HFFc6 (cell line): ENCODE data around the gene SRPK2. TPM values are rescaled to one million over a fixed set of nuclear protein-coding genes. Genes with fewer than 3 reads are reported as not detected.

Experiments used
- DNase-seq: peaks from one replicate; pipeline ENCODE4 v3.0.0-alpha.2; 2018
- H3K27ac Mint-ChIP-seq: 2 replicates; pipeline ENCODE4 v1.8.0; 2020; ENCODE audit warnings: mild to moderate bottlenecking, mixed read lengths
- H3K27me3 Mint-ChIP-seq: 2 replicates; pipeline ENCODE4 v1.8.0; 2021; ENCODE audit warnings: mild to moderate bottlenecking, moderate library complexity, mixed read lengths; ENCODE audit not compliant: insufficient read depth
- H3K36me3 Mint-ChIP-seq: 2 replicates; pipeline ENCODE4 v1.8.0; 2021; ENCODE audit warnings: low read depth, mixed read lengths
- H3K4me1 Mint-ChIP-seq: 2 replicates; pipeline ENCODE4 v1.8.0; 2020; ENCODE audit warnings: low read depth, mixed read lengths
- H3K4me3 Mint-ChIP-seq: 2 replicates; pipeline ENCODE4 v1.8.0; 2020; ENCODE audit warnings: mild to moderate bottlenecking, moderate library complexity, mixed read lengths
- H3K9me3 Mint-ChIP-seq: 2 replicates; pipeline ENCODE4 v1.8.0; 2020; ENCODE audit warnings: mild to moderate bottlenecking, mixed read lengths
- CTCF ChIP-seq: fragments of 200-600 bp; sonication (generic); IDR thresholded peaks from 2 replicates; pipeline ENCODE4 v1.5.0; 2021; ENCODE audit warnings: antibody characterized with exemption, mild to moderate bottlenecking
- total RNA-seq, 6 experiments: library from RNA; stranded (reverse); fragmentation: NEBNext Ultra II Directional; extraction: Animal tissue kit (Norgen Biotek cat#: 25700); gene quantifications; 2 replicates in 1 of 6; 3 replicates in 5 of 6; pipeline ENCODE4 v1.2.3, GENCODE V29; 2021

SRPK2 gene
- total RNA-seq, 6 experiments from 2014 or later, result 45.2 to 49.3 (median 46.7) TPM

- peaks cover 30% of the 10 kb centered on the region for H3K4me1 Mint-ChIP-seq
- TF ChIP-seq CTCF, result no peak
- no peaks in the 10 kb centered on the region for H3K9me3 Mint-ChIP-seq
- no peak for DNase-seq
- no peaks in the 10 kb centered on the region; the same call in none of the 2 replicates for H3K27me3 Mint-ChIP-seq
- peaks cover 7% of the 10 kb centered on the region; the same call in 1 of the 2 replicates for H3K36me3 Mint-ChIP-seq
- H3K4me3 Mint-ChIP-seq, result no peak overlapping the region
- H3K27ac Mint-ChIP-seq, result no peak overlapping the region
Measured at GRCh38 chr7:105185290-105186010, 203.3 kb downstream of the SRPK2 start.

GRCh38 chr7:105180002-105180401, 208.7 kb downstream of the SRPK2 start:
- H3K27ac Mint-ChIP-seq, result no peak overlapping the region
- H3K4me3 Mint-ChIP-seq, result no peak overlapping the region
- no peaks in the 10 kb centered on the region; the same call in 1 of the 2 replicates for H3K27me3 Mint-ChIP-seq
- H3K4me1 Mint-ChIP-seq, result 0 out of 2 replicates have a peak, but pooled peaks cover 5% of the 10 kb centered on the region
- peaks cover 14% of the 10 kb centered on the region for H3K36me3 Mint-ChIP-seq
- TF ChIP-seq CTCF, result no peak
- no peak for DNase-seq
- H3K9me3 Mint-ChIP-seq, result peaks cover 6% of the 10 kb centered on the region

- DNase-seq, result no peak
- no peak for TF ChIP-seq CTCF
- H3K36me3 Mint-ChIP-seq, result peaks cover 14% of the 10 kb centered on the region
- peaks cover 6% of the 10 kb centered on the region for H3K9me3 Mint-ChIP-seq
- H3K27ac Mint-ChIP-seq, result no peak overlapping the region
- H3K4me3 Mint-ChIP-seq, result no peak overlapping the region
- H3K4me1 Mint-ChIP-seq, result 0 out of 2 replicates have a peak, but pooled peaks cover 5% of the 10 kb centered on the region
- no peaks in the 10 kb centered on the region; the same call in 1 of the 2 replicates for H3K27me3 Mint-ChIP-seq
Measured at GRCh38 chr7:105178928-105179541, 209.7 kb downstream of the SRPK2 start.

GRCh38 chr7:105178177-105178576, 210.5 kb downstream of the SRPK2 start:
- Mint-ChIP-seq H3K4me1 (0 out of 2 replicates have a peak, but pooled peaks cover 5% of the 10 kb centered on the region), H3K27me3 (no peaks in the 10 kb centered on the region; the same call in 1 of the 2 replicates), H3K4me3 (no peak overlapping the region), H3K36me3 (peaks cover 14% of the 10 kb centered on the region), H3K9me3 (peaks cover 6% of the 10 kb centered on the region), H3K27ac (no peak overlapping the region)
- no peak for DNase-seq
- no peak for TF ChIP-seq CTCF

GRCh38 chr7:105177026-105177425, 211.7 kb downstream of the SRPK2 start:
- no peak for DNase-seq
- no peaks in the 10 kb centered on the region; the same call in 1 of the 2 replicates for H3K27me3 Mint-ChIP-seq
- peaks cover 14% of the 10 kb centered on the region for H3K36me3 Mint-ChIP-seq
- no peak overlapping the region for H3K4me3 Mint-ChIP-seq
- H3K9me3 Mint-ChIP-seq, result peaks cover 6% of the 10 kb centered on the region
- TF ChIP-seq CTCF, result no peak
- no peak overlapping the region for H3K27ac Mint-ChIP-seq
- H3K4me1 Mint-ChIP-seq, result 0 out of 2 replicates have a peak, but pooled peaks cover 5% of the 10 kb centered on the region
